ENCODE measurements around the gene BABAM2. TPM values are rescaled to one million over a fixed set of nuclear protein-coding genes. Genes with fewer than 3 reads are reported as not detected.

The BABAM2 gene
- total RNA-seq, 1 experiment from 2014 or later, result 27.1 TPM

GRCh38 chr2:28188436-28188835 lies 297.9 kb downstream of the BABAM2 start:
- WGBS (ENCODE audit: extremely low coverage, insufficient read length, low lambda C conversion rate), result no CpG with 5 or more reads among the region's 4 CpGs
- H3K4me1 Mint-ChIP-seq, result no peaks in the 10 kb centered on the region
- Histone ChIP-seq H4K91ac (ENCODE audit: insufficient read length, low read depth, low read length) (no peak overlapping the region), H4K5ac (ENCODE audit: insufficient read length, low read depth, low read length) (no peak overlapping the region), H3K56ac (ENCODE audit: insufficient read length, low read depth, low read length) (no peak overlapping the region), H3K23me2 (ENCODE audit: insufficient read length, low read depth, low read length, poor library complexity, severe bottlenecking) (no peaks in the 10 kb centered on the region), H3K18ac (ENCODE audit: insufficient read length, low read depth, low read length) (no peak overlapping the region), H3K79me2 (ENCODE audit: insufficient read depth, low read length) (no peaks in the 10 kb centered on the region), H3K27me3 (ENCODE audit: insufficient read depth, low read length) (no peaks in the 10 kb centered on the region), H4K8ac (replicated peaks; ENCODE audit: insufficient read length, low read depth, low read length) (no peak overlapping the region), H3K9me3 (ENCODE audit: control insufficient read depth, low read depth, low read length) (no peaks in the 10 kb centered on the region), H3K79me1 (ENCODE audit: insufficient read depth, low read depth, low read length, poor library complexity, severe bottlenecking) (no peaks in the 10 kb centered on the region), H2BK12ac (ENCODE audit: insufficient read length, low read depth, low read length) (no peak overlapping the region), H3K4ac (ENCODE audit: low read depth, low read length) (no peak overlapping the region), H3K9ac (ENCODE audit: extremely low read depth, insufficient read length, low read length) (no peak overlapping the region), H3K23ac (ENCODE audit: insufficient read length, low read depth, low read length) (no peak overlapping the region), H2BK20ac (ENCODE audit: low read depth, low read length, poor library complexity, severe bottlenecking) (no peak overlapping the region), H3K14ac (ENCODE audit: insufficient read depth, low read length) (no peak overlapping the region), H3K27ac (ENCODE audit: insufficient read length, low read depth, low read length) (no peak overlapping the region), H4K20me1 (ENCODE audit: control insufficient read depth, insufficient read depth, insufficient read length) (no peaks in the 10 kb centered on the region), H2BK5ac (ENCODE audit: insufficient read length, low read length) (no peak overlapping the region), H2BK15ac (ENCODE audit: low read depth, low read length) (no peak overlapping the region), H3K4me2 (ENCODE audit: insufficient read depth, insufficient read length, low read length) (no peak overlapping the region), H2AFZ (ENCODE audit: low read length) (no peak overlapping the region), H3T11ph (ENCODE audit: low read length) (no peak overlapping the region), H2BK120ac (ENCODE audit: low read depth, low read length, poor library complexity, severe bottlenecking) (no peak overlapping the region), H2AK5ac (ENCODE audit: insufficient read length, low read length) (no peak overlapping the region), H3K4me1 (ENCODE audit: insufficient read depth, low read length) (no peaks in the 10 kb centered on the region)
- no peaks in the 10 kb centered on the region for H3K9me3 Mint-ChIP-seq
- no peak overlapping the region for H3K4me3 Mint-ChIP-seq
- no peaks in the 10 kb centered on the region for H3K36me3 Mint-ChIP-seq (ENCODE audit: insufficient read depth in 1 of 3, low read depth in 3 of 3)
- no peaks in the 10 kb centered on the region for H3K27me3 Mint-ChIP-seq (ENCODE audit: low read depth)
- no peak for TF ChIP-seq CTCF (conservative IDR thresholded peaks at IDR 0.05)
- no peak for DNase-seq
- no peak overlapping the region for H3K27ac Mint-ChIP-seq

All from H9 (cell line).